Brain microvascular endothelial cell (primary cell): ENCODE data around the gene FAM240A.

Experiments used
- DNase-seq: peaks from one replicate; pipeline ENCODE4 v3.0.0-alpha.2; 2020
- H3K27ac ChIP-seq: fragments of 250-450 bp; sonication (Bioruptor Pico); 2 replicates; pipeline ENCODE4 v1.5.1; 2020; ENCODE audit warnings: mild to moderate bottlenecking, moderate library complexity
- H3K27me3 ChIP-seq: fragments of 250-450 bp; sonication (Bioruptor Pico); replicated peaks from 2 replicates; pipeline ENCODE4 v1.5.1; 2020; ENCODE audit warnings: mild to moderate bottlenecking
- H3K36me3 ChIP-seq: fragments of 250-450 bp; sonication (Bioruptor Pico); replicated peaks from 2 replicates; pipeline ENCODE4 v1.5.1; 2020; ENCODE audit warnings: mild to moderate bottlenecking
- H3K4me3 ChIP-seq: 2 replicates; pipeline ENCODE4 v1.5.1; 2011; ENCODE audit warnings: low read depth, mild to moderate bottlenecking, control low read depth, low read length, moderate library complexity
- in situ Hi-C: cut with HindIII; loops from 2 replicates; pipeline ENCODE4 v1.10.0; 2017; ENCODE audit warnings: low sequenced_read_pairs, low pct_ligation_motif_present
- TF ChIP-seq, protein P1 (sequence below): IDR thresholded peaks from 2 replicates; pipeline ENCODE4 v1.5.1; 2011; ENCODE audit warnings: low read depth, mild to moderate bottlenecking, moderate library complexity, low read length, control low read depth, inconsistent platforms; ENCODE audit errors: missing control alignments

Gene FAM240A

DNA sequence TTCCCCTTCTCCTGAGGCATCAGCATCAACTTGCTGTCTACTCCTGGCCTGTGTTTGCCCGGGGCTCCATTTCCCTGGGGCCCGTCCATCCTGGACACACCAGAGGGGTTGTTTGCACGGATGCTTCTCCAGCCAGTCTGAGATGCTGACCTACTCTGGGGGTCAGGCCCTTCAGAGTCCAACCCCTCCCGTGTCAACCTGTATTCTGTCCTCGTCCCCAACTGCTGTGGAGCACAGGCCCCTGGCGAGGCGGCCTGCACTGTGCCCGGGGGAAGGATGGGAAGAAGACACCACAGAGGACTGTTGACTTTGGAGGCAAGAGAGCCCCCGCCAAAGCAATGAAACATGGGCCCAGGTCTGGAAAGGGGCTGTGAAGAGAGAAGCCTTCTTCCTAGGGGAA lies 55.3 kb downstream of the FAM240A start:
- Histone ChIP-seq H3K4me3 (no peak overlapping the region), H3K27ac (no peak overlapping the region), H3K36me3 (no peaks in the 10 kb centered on the region), H3K27me3 (peaks cover 5% of the 10 kb centered on the region)
- no peak for DNase-seq
- TF ChIP-seq, protein P1, sequence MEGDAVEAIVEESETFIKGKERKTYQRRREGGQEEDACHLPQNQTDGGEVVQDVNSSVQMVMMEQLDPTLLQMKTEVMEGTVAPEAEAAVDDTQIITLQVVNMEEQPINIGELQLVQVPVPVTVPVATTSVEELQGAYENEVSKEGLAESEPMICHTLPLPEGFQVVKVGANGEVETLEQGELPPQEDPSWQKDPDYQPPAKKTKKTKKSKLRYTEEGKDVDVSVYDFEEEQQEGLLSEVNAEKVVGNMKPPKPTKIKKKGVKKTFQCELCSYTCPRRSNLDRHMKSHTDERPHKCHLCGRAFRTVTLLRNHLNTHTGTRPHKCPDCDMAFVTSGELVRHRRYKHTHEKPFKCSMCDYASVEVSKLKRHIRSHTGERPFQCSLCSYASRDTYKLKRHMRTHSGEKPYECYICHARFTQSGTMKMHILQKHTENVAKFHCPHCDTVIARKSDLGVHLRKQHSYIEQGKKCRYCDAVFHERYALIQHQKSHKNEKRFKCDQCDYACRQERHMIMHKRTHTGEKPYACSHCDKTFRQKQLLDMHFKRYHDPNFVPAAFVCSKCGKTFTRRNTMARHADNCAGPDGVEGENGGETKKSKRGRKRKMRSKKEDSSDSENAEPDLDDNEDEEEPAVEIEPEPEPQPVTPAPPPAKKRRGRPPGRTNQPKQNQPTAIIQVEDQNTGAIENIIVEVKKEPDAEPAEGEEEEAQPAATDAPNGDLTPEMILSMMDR: no peak
- in situ Hi-C loops: no loop called here

DNA sequence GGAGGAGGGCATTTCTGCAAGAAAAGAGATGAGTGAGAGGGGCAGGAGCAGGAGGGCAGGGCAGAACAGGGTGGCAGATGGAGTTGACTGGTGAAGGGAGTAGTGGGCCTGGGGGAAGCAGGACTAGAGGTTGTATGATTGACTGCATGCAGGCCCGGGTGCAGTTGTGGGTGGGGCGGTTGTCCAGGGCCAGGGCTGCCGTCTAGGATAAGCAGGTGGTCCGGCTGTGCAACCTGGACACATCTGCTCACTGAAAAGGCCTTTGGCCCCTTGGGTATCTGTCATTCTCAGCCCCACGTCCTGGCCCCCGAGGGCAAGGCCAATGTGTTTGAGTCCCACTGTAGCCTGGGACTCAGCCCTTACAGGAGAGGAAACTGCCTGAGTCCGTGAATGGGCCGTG lies 55.8 kb downstream of the FAM240A start:
- no peak for DNase-seq
- TF ChIP-seq, protein P1: no peak

DNA sequence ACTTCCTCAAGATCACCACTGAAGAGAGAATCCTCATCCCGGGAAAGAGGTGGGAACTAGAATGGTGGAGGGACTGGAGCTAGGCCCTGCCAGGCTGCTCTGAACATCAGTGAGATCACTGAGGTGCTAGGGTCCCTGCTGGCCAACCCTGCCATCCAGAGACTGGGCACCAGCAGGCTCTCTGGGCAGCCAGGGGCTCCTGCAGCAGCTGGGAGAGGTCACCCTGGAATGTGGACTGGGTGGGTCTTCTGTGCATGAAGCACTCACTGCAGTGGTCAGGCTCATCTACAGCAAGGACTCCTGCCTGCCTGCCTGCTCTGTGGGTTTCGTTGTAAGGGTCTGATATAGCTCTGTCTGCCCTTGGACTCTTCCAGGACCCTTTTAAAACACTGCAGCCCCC lies 56.3 kb downstream of the FAM240A start:
- H3K27ac ChIP-seq: no peak overlapping the region
- H3K4me3 ChIP-seq: no peak overlapping the region
- in situ Hi-C loops: no loop called here
- TF ChIP-seq, protein P1: no peak
- no peak for DNase-seq
- H3K36me3 ChIP-seq: no peaks in the 10 kb centered on the region
- H3K27me3 ChIP-seq: no peaks in the 10 kb centered on the region

More for the DNA sequence above, 55.8 kb downstream of the FAM240A start:
- Histone ChIP-seq H3K27me3 (peaks cover 2% of the 10 kb centered on the region), H3K4me3 (no peak overlapping the region), H3K27ac (no peak overlapping the region), H3K36me3 (no peaks in the 10 kb centered on the region)
- in situ Hi-C loops: no loop called here

DNA sequence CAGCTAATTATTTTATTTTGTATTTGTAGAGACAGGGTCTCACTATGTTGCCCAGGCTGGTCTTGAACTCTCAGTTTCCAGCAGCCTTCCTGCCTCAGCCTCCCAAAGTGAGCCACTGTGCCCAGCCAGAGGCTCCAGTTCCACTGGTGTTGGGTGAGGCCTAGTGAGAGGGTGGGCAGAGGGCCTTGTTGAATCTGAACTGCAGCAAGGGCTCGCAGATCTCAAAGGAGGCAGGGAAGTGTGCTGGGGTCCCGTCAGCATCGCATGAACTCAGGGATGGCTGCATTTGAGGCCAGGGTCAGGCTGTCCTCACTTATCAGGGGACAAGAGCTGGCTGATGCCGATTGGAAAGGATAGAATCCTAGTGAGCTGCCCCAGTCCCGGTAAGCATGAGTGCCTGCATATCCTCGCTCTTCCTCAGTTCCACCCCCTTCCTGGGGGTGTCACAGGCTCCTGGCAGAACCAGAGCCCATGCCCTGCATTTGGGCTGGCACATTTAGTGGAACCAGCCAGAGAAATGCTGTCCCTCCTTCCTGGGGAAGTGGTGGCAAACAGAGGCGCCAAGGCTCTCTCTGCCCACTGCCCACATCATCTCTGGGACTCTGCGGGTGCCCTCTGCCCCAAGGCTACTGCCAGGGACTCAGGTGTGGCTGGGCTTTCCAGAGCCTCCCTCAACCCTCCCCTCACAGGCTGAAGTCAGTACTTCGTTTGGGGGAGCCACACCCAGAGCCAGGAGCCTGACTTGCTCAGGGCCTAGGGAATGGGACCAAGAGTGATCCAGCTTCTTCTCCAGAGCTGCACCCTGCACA lies 57.1 kb downstream of the FAM240A start:
- in situ Hi-C loops: no loop called here
- Histone ChIP-seq H3K4me3 (no peak overlapping the region), H3K27ac (no peak overlapping the region)

DNA sequence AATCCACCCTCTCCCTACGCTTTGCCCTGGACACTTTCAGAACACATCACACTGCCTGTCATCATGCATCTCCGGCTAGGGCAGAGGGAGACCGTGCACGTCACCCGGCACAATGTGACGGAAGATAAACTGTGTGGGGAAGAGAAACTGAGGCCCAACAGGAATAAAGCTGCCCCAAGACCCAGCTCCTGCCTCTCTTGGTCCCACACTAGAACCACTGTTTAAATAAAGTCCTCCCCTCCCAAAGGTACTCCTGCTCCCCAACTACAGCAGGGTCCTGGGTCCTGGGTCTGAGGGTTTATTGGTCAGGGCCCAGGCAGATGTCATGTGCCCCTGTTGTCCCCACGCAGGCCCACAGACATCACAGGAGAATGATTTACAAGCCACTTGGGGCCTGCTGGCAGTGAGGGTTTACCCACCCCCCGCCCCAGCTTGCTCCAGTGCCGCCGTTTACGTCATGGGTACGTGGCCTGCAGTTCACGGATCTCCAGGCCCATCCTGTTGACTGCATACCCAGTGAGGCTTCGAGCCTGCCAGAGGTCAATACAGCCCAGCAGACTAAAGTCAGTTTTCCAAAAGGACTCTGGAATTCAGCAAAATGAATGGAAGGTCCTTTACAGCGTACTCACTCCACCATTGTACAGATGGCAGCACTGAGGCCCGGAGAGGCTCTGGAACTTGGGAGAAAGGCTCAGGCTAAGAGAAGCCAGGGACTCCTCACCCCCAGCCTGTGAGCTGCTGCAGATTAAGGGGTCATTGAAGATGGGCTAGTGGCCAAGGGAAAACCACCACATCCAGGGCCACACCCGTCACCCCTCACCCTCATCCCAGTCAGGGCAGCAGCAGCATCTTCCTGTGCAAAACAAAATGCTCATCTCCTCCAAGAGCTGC lies 57.9 kb downstream of the FAM240A start:
- DNase-seq: no peak
- Histone ChIP-seq H3K4me3 (no peak overlapping the region), H3K27me3 (no peaks in the 10 kb centered on the region), H3K36me3 (no peaks in the 10 kb centered on the region), H3K27ac (no peak overlapping the region)
- in situ Hi-C loops: no loop called here
- TF ChIP-seq, protein P1: no peak

More for the DNA sequence above, 57.1 kb downstream of the FAM240A start:
- H3K36me3 ChIP-seq: no peaks in the 10 kb centered on the region
- TF ChIP-seq, protein P1: no peak
- no peaks in the 10 kb centered on the region for H3K27me3 ChIP-seq
- no peak for DNase-seq
